Medulla oblongata (tissue), 1 donor: Measurements from ENCODE around the gene ISOC2.
"Not testable (repeated sequence)": the region's sequence is repeated elsewhere in the genome, so short reads cannot be mapped to it uniquely, and the experiment has no call there.

Experiments used
- DNase-seq: peaks from one replicate; pipeline ENCODE4 v3.0.0-alpha.2; 2015; ENCODE audit errors: extremely low spot score

ISOC2 gene

GRCh38 chr19:55408533-55408872 is 52.9 kb downstream of the ISOC2 start:
- DNase-seq = no peak

GRCh38 chr19:55407800-55408532 is 53.5 kb downstream of the ISOC2 start:
- peak; percentile 99 for DNase-seq

- DNase-seq = not testable (repeated sequence)
These were observed 54.0 kb downstream of the ISOC2 start, which contains the start of gene UBE2S for GRCh38 chr19:55407550-55407799. Gene UBE2S, minus strand, starts transcription at chr19:55407788. Its CDS starts 199 bp downstream, at chr19:55407589.

- DNase-seq = no peak
These were observed 54.5 kb downstream of the ISOC2 start for GRCh38 chr19:55406826-55407549.

GRCh38 chr19:55406091-55406825 is 55.2 kb downstream of the ISOC2 start:
- DNase-seq = no peak

- DNase-seq = no peak
These were observed 55.8 kb downstream of the ISOC2 start for GRCh38 chr19:55405638-55406037.
